ENCODE measurements around the gene MAT2A. TPM values are rescaled to one million over a fixed set of nuclear protein-coding genes. Genes with fewer than 3 reads are reported as not detected.

Gene MAT2A
- total RNA-seq, 2 experiments from 2014 or later: 218 to 222 TPM

DNA sequence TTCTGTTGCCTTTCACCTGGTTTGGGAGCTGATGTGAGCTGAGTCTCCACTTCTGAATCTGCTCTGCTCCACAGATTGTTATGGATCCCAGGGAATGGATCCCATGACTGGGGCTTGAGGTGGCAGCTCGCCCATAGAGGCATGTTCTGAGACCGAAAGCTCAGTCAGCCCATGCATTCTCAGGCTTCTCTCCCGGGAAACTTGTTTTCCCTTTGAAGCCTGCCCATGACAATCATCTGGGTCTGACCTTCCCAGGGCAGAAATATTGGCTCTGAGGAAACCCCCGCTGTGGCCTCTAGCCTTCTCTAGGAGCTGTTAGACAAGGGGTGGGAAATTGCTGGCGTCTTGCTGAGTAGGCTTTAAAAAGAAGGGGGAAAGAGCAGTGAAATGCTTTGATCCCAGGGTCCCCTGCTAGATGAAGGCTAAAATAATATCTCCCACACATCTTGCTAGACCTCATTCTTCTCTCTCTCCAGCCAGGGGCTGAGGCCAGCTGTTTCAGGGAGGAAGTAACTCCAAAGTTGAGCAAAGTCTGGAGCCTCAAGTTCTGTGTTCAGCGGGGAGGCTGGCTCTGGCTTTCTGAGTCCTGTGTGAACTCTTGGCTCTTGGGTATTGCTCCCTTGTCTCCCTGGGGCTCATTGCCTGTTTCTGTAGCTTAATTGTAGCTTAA, 40.4 kb downstream of the MAT2A start:
- no peaks in the 10 kb centered on the region for H3K9me3 Mint-ChIP-seq
- H3K27me3 Mint-ChIP-seq: no peaks in the 10 kb centered on the region
- no peak for DNase-seq
- no peak for ATAC-seq (ENCODE audit: low read depth)
- peaks cover 39% of the 10 kb centered on the region for H3K4me1 Mint-ChIP-seq
- H3K27ac Mint-ChIP-seq: peak overlapping the region; percentile 90
- H3K4me3 Mint-ChIP-seq: peak overlapping the region; percentile 92
- POLR2A ChIA-PET: interaction anchor here (0.6 to 4.5 kb wide), 12 partner anchors 8 to 1496 kb away, joined by 3 to 30 read pairs (median 4); partner anchors contain the start of genes GGCX, RNF181, SH2D6 and TGOLN2
- peaks cover 24% of the 10 kb centered on the region for H3K36me3 Mint-ChIP-seq

DNA sequence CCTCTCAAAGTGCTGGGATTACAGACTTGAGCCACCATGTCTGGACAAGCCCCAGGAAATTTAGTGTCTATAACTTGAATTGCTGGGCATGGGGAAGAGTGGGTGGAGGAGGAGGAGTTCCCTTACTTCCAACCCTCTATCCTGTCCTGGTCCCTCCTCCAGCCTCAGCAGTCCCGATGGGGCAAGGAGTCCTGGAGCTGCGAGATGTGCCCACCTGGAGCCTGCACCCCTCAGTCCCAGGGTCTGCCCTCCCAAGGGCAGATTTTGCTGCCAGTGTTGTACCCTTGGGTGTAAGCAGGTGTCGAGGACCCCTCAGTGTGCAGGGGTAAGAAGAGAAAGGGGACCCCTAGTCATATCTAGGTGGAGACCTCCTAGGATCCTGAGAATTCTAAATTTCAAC, 41.2 kb downstream of the MAT2A start:
- ATAC-seq (ENCODE audit: low read depth) (no peak), DNase-seq (no peak)
- Mint-ChIP-seq H3K27ac (no peak overlapping the region), H3K9me3 (no peaks in the 10 kb centered on the region), H3K4me3 (peak overlapping the region; percentile 92), H3K4me1 (peaks cover 43% of the 10 kb centered on the region), H3K27me3 (no peaks in the 10 kb centered on the region), H3K36me3 (peaks cover 24% of the 10 kb centered on the region)
- POLR2A ChIA-PET: interaction anchor here (0.6 to 4.5 kb wide), 7 partner anchors 7 to 1495 kb away, joined by 3 to 30 read pairs (median 5); partner anchors contain the start of genes GGCX, RNF181 and TGOLN2

GRCh38 chr2:85582492-85582891, 43.5 kb downstream of the MAT2A start:
- no peak overlapping the region for H3K4me3 Mint-ChIP-seq
- POLR2A ChIA-PET: interaction anchor here (1.5 kb wide), 1 partner anchor 22 kb away, joined by 8 read pairs; the partner anchor contains the start of gene GGCX
- no peak for ATAC-seq (ENCODE audit: low read depth)
- H3K36me3 Mint-ChIP-seq: peaks cover 26% of the 10 kb centered on the region
- no peak for DNase-seq
- H3K27me3 Mint-ChIP-seq: no peaks in the 10 kb centered on the region
- H3K9me3 Mint-ChIP-seq: no peaks in the 10 kb centered on the region
- peaks cover 55% of the 10 kb centered on the region for H3K4me1 Mint-ChIP-seq
- peak overlapping the region; percentile 75 for H3K27ac Mint-ChIP-seq

DNA sequence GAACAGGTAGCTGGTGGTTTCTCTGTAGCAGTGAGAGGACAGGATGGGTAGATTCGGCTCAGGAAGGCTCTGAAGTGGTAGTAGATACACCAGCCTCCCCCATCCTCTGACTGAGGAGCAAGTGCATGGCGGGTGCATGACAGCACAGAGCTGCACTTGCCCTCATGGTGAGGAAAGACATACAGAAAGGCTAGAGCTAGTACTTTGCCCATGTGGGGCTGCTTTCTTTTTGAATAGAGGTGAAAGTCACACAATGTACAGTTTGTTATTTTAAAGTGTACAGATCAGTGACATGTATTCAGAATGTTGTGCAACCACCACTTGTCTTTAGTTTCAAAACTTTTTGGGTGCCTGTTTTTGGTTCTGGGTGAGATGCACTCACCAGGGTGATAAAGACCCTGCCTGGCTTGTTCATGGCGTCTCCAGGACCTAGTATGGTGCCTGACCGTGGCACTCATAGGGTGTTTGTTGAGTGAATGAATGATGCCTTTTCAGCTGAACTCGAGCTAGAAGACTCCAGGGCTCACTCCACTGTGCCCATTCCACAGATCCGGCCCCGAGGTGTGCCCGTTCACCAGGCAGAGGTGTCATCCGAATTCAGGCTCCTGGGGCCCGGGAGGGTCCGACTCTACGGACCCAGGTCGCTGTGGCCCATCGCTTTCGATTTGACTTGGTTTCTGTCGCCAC, 44.8 kb downstream of the MAT2A start:
- Mint-ChIP-seq H3K9me3 (no peaks in the 10 kb centered on the region), H3K27ac (peak overlapping the region; percentile 95), H3K36me3 (peaks cover 24% of the 10 kb centered on the region), H3K4me3 (peak overlapping the region; percentile 97), H3K27me3 (no peaks in the 10 kb centered on the region), H3K4me1 (peaks cover 58% of the 10 kb centered on the region)
- POLR2A ChIA-PET: interaction anchor here (0.8 to 2.9 kb wide), 5 partner anchors 12 to 44 kb away, joined by 4 to 44 read pairs (median 8); partner anchors contain the start of genes C2orf68, GGCX, MAT2A and RNF181
- ATAC-seq (ENCODE audit: low read depth) (peak; percentile 68), DNase-seq (no peak)

- peak; percentile 66 for DNase-seq
These were observed 45.4 kb downstream of the MAT2A start, which contains the start of gene VAMP5 for GRCh38 chr2:85584354-85584856. Gene VAMP5, plus strand, starts transcription at chr2:85584431. Its CDS starts 60 bp downstream, at chr2:85584491.

GRCh38 chr2:85584857-85585780, 46.2 kb downstream of the MAT2A start:
- ATAC-seq (ENCODE audit: low read depth): peak; percentile 36
- H3K36me3 Mint-ChIP-seq: peaks cover 23% of the 10 kb centered on the region
- POLR2A ChIA-PET: interaction anchor here (1.0 to 2.9 kb wide), 7 partner anchors 11 to 166 kb away, joined by 3 to 44 read pairs (median 6); partner anchors contain the start of genes C2orf68, GGCX, MAT2A and RNF181
- H3K4me3 Mint-ChIP-seq: peak overlapping the region; percentile 97
- H3K9me3 Mint-ChIP-seq: no peaks in the 10 kb centered on the region
- H3K27ac Mint-ChIP-seq: peak overlapping the region; percentile 92
- no peaks in the 10 kb centered on the region for H3K27me3 Mint-ChIP-seq
- DNase-seq: peak; percentile 59
- peaks cover 55% of the 10 kb centered on the region for H3K4me1 Mint-ChIP-seq

More at GRCh38 chr2:85584354-85584856, 45.4 kb downstream of the MAT2A start, which contains the start of gene VAMP5:
- Mint-ChIP-seq H3K27me3 (no peaks in the 10 kb centered on the region), H3K9me3 (no peaks in the 10 kb centered on the region), H3K4me1 (peaks cover 57% of the 10 kb centered on the region), H3K4me3 (peak within 1 kb of the TSS; percentile 97), H3K36me3 (peaks cover 23% of the 10 kb centered on the region), H3K27ac (peak within 1 kb of the TSS; percentile 95)
- ATAC-seq (ENCODE audit: low read depth): peak; percentile 38
- POLR2A ChIA-PET: interaction anchor here (1.3 to 2.9 kb wide), 6 partner anchors 11 to 166 kb away, joined by 3 to 44 read pairs (median 8); partner anchors contain the start of genes GGCX, MAT2A, RNF181 and SH2D6

DNA sequence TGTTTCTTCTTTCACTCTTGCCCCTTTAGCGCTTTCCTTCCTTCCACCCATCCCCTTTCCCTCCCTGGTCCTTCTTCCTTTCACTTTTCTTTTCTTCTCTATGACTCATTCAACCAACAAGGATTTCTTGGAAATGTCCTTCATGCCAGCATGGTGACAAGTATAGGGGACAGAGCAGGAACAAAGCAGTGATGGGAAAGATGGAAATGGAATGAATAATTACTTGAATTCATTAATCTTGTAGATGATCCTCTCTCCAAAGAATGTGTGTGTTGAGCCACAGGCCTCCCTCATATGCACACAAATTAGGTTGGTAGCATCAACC, 46.8 kb downstream of the MAT2A start:
- Mint-ChIP-seq H3K36me3 (peaks cover 19% of the 10 kb centered on the region), H3K27me3 (no peaks in the 10 kb centered on the region), H3K4me1 (peaks cover 55% of the 10 kb centered on the region), H3K9me3 (no peaks in the 10 kb centered on the region), H3K4me3 (peak overlapping the region; percentile 97), H3K27ac (peak overlapping the region; percentile 92)
- no peak for DNase-seq
- POLR2A ChIA-PET: interaction anchor here (1.0 to 2.9 kb wide), 6 partner anchors 10 to 167 kb away, joined by 3 to 44 read pairs (median 6); partner anchors contain the start of genes C2orf68, GGCX, MAT2A and RNF181
- ATAC-seq (ENCODE audit: low read depth): no peak

DNA sequence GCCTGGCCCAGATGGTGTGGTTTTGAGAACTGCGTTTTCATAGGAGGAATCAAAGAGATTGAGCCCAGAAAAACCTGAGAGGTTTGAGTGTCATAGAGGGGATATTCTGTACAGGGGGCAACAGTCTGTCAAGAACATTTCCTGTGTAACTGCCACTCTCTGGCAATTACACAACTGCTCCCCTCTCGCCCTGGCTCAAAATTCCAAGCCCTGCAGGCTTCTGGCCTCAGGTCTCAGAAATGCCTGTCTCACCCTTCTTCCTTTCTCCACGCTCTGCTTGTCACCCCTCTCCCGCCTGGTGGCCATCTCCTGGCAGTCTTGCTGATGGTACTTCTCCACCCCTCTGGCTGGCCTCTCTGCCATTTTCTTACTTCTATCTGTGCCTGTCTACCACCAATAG, 49.3 kb downstream of the MAT2A start:
- no peak for DNase-seq
- Mint-ChIP-seq H3K27me3 (no peaks in the 10 kb centered on the region), H3K4me3 (no peak overlapping the region), H3K36me3 (peaks cover 10% of the 10 kb centered on the region), H3K27ac (peak overlapping the region; percentile 59), H3K9me3 (no peaks in the 10 kb centered on the region), H3K4me1 (peaks cover 50% of the 10 kb centered on the region)
- POLR2A ChIA-PET: interaction anchor here (1.2 to 1.9 kb wide), 4 partner anchors 7 to 23 kb away, joined by 4 to 8 read pairs (median 6); partner anchors contain the start of genes C2orf68 and RNF181
- no peak for ATAC-seq (ENCODE audit: low read depth)

DNA sequence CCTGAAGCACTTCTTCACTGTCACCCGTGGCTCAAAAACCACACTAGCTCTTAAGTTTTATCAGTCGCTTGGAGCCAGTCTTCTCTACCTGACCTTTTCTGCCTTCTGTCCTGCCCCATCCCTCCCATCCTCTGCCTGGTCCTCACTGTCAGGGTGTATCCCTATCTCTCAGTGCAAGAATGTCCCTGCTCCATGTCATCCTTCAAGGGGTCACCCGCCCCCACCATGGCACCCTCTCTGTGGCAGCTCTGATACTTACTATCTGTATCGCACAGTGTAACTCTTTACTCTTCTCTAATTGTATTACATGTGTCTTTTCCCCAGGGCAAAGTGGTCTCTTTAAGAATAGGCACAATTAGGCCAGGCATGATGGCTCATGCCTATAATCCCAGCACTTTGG, 49.7 kb downstream of the MAT2A start:
- Mint-ChIP-seq H3K27ac (peak overlapping the region; percentile 59), H3K9me3 (no peaks in the 10 kb centered on the region), H3K4me3 (no peak overlapping the region), H3K4me1 (peaks cover 46% of the 10 kb centered on the region), H3K36me3 (peaks cover 7% of the 10 kb centered on the region), H3K27me3 (no peaks in the 10 kb centered on the region)
- POLR2A ChIA-PET: no interaction called here
- ATAC-seq (ENCODE audit: low read depth) (no peak), DNase-seq (no peak)

- Mint-ChIP-seq H3K4me3 (no peak overlapping the region), H3K4me1 (peaks cover 46% of the 10 kb centered on the region), H3K36me3 (peaks cover 7% of the 10 kb centered on the region), H3K27ac (no peak overlapping the region), H3K27me3 (no peaks in the 10 kb centered on the region), H3K9me3 (no peaks in the 10 kb centered on the region)
- ATAC-seq (ENCODE audit: low read depth) (no peak), DNase-seq (no peak)
- POLR2A ChIA-PET: no interaction called here
These were observed 50.2 kb downstream of the MAT2A start for GRCh38 chr2:85589181-85589580.

DNA sequence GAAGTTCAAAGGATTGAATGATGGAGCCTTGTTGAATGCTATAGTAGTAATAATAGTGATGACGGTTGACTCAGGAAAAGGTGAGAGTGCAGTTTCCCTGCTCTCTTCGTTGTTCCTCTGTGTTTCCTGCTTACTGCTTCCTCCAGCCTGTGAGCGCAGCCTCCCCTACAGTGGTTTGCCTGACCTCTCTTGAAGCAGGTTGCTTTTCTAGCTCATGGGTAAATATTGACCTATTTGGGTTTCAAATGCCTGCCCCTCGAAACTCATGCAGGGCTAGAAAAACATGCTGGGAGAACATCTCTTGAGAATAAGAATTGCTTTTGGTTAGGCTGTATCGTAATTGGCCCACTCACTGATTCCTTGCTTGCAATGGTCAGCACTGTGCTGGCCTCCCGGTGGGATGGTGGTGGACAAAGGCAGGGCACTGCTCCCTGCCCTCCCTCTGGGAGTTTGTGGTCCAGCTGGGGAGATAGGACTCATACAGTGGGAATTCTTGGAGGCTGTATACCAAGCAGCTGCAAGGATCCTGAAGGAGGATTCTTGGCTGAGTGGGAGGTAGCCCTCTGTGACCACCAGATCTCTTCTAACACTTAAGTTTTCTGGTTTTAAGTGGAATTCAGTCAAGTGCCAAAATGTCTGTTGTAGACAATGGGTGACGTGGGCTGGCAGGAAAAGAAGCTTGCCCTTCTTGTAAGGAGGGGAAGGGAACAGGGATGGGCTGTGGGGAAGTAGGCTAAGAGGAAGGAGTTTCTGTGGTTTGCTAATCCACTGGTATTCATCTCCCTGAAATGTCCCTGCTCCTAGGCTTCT, 51.2 kb downstream of the MAT2A start:
- Mint-ChIP-seq H3K27ac (peak overlapping the region; percentile 56), H3K4me3 (no peak overlapping the region), H3K27me3 (no peaks in the 10 kb centered on the region), H3K36me3 (peaks cover 7% of the 10 kb centered on the region), H3K9me3 (no peaks in the 10 kb centered on the region), H3K4me1 (peaks cover 49% of the 10 kb centered on the region)
- POLR2A ChIA-PET: interaction anchor here (0.5 kb wide), 1 partner anchor 13 kb away, joined by 12 read pairs; the partner anchor contains the start of gene VAMP8
- DNase-seq (no peak), ATAC-seq (ENCODE audit: low read depth) (no peak)

GRCh38 chr2:85590950-85591349, 52.0 kb downstream of the MAT2A start:
- Mint-ChIP-seq H3K9me3 (no peaks in the 10 kb centered on the region), H3K36me3 (peaks cover 10% of the 10 kb centered on the region), H3K27me3 (no peaks in the 10 kb centered on the region), H3K4me1 (peaks cover 43% of the 10 kb centered on the region), H3K27ac (no peak overlapping the region), H3K4me3 (no peak overlapping the region)
- DNase-seq (no peak), ATAC-seq (ENCODE audit: low read depth) (no peak)
- POLR2A ChIA-PET: interaction anchor here (0.9 kb wide), 1 partner anchor 18 kb away, joined by 4 read pairs; no protein-coding TSS in a partner anchor

Data from activated naive CD8-positive, alpha-beta T cell treated with anti-CD3 and anti-CD28 coated beads, Interleukin-2, amount 10 ng/mL, durations not matched to agents 7 days and 5 days (primary cell).